ENCODE data around the gene IRGQ. TPM values are rescaled to one million over a fixed set of nuclear protein-coding genes. Genes with fewer than 3 reads are reported as not detected.

Gene IRGQ
- total RNA-seq, 1 experiment from 2014 or later = 38.1 TPM

DNA sequence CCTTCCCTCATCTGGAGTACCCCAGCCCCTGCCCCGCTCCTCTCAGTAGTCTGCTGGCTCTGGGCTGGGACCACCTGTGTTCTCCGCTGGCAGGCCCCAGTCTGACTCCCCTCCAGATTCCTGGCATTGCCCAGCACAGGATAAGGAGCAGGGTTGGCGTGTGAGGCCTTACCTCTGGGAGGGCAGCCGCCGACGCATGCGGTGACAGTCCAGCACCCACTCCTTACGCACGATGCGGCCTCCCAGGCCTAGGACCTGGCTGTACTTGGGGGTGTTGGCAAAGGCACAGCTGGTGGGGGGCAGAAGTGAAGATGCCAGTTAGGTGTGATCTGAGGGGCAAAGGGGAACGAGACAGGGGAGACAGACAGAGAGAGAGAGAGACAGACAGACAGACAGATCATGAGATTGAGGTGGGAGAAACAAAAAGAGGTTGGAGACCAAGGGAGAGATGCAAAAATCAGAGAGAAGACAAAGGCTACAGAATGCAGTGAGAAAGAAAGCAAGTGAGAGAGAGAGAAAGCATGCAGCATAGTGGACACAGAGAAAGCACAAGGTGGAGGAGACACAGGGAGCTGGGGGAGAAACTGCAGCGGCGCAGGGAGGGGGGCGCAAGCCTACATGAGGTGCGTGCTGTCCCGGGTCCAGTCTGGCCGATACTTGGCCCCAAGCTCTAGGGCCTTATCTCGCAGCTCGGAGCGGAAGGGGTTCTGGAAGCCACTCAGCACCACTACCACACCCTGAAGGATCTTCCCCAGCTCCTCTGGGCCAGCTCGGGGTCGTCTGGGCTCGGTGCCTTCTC, 44.3 kb downstream of the IRGQ start (continued):
- TF ChIP-seq, protein P1, sequence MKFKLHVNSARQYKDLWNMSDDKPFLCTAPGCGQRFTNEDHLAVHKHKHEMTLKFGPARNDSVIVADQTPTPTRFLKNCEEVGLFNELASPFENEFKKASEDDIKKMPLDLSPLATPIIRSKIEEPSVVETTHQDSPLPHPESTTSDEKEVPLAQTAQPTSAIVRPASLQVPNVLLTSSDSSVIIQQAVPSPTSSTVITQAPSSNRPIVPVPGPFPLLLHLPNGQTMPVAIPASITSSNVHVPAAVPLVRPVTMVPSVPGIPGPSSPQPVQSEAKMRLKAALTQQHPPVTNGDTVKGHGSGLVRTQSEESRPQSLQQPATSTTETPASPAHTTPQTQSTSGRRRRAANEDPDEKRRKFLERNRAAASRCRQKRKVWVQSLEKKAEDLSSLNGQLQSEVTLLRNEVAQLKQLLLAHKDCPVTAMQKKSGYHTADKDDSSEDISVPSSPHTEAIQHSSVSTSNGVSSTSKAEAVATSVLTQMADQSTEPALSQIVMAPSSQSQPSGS (CRISPR knock-in tag; IDR thresholded peaks at IDR 0.05; ENCODE audit: borderline replicate concordance, low read depth) = no peak
- no peak for TF ChIP-seq MXD4 (CRISPR knock-in tag; IDR thresholded peaks at IDR 0.05; ENCODE audit: borderline replicate concordance)

GRCh38 chr19:43548706-43549105, 47.2 kb downstream of the IRGQ start:
- H3K4me1 Mint-ChIP-seq = no peaks in the 10 kb centered on the region
- DNase-seq (ENCODE audit: low spot score) = no peak
- H3K27ac Mint-ChIP-seq = no peak overlapping the region
- POLR2A ChIA-PET = no interaction called here
- no peaks in the 10 kb centered on the region for H3K9me3 Mint-ChIP-seq
- H3K27me3 Mint-ChIP-seq (ENCODE audit: low read depth) = no peaks in the 10 kb centered on the region
- H3K4me3 Mint-ChIP-seq = no peak overlapping the region
- ATAC-seq = no peak
- TF ChIP-seq HMGXB4 (CRISPR knock-in tag; IDR thresholded peaks at IDR 0.05) (no peak), GABPB1 (CRISPR knock-in tag; IDR thresholded peaks at IDR 0.05) (no peak), FOXJ3 (CRISPR knock-in tag; IDR thresholded peaks at IDR 0.05; ENCODE audit: borderline replicate concordance) (no peak), ZBTB21 (CRISPR knock-in tag; IDR thresholded peaks at IDR 0.05; ENCODE audit: borderline replicate concordance) (no peak), ZNF281 (CRISPR knock-in tag; IDR thresholded peaks at IDR 0.05) (no peak), MYBL2 (CRISPR knock-in tag; IDR thresholded peaks at IDR 0.05) (no peak), CBFB (CRISPR knock-in tag; IDR thresholded peaks at IDR 0.05; ENCODE audit: low read depth) (no peak), E2F4 (CRISPR knock-in tag; IDR thresholded peaks at IDR 0.05; ENCODE audit: borderline replicate concordance, low read depth) (no peak), PRDM15 (CRISPR knock-in tag; IDR thresholded peaks at IDR 0.05) (no peak), ETV6 (CRISPR knock-in tag; IDR thresholded peaks at IDR 0.05) (no peak), ZNF416 (CRISPR knock-in tag; IDR thresholded peaks at IDR 0.05) (no peak), TEAD1 (CRISPR knock-in tag; IDR thresholded peaks at IDR 0.05) (no peak), USF2 (CRISPR knock-in tag; IDR thresholded peaks at IDR 0.05) (no peak), NR3C1 (CRISPR knock-in tag; conservative IDR thresholded peaks at IDR 0.05; ENCODE audit: low read depth) (no peak), TEAD4 (CRISPR knock-in tag; IDR thresholded peaks at IDR 0.05) (no peak), ZNF396 (CRISPR knock-in tag; IDR thresholded peaks at IDR 0.05; ENCODE audit: borderline replicate concordance) (no peak)
- TF ChIP-seq, protein P2, sequence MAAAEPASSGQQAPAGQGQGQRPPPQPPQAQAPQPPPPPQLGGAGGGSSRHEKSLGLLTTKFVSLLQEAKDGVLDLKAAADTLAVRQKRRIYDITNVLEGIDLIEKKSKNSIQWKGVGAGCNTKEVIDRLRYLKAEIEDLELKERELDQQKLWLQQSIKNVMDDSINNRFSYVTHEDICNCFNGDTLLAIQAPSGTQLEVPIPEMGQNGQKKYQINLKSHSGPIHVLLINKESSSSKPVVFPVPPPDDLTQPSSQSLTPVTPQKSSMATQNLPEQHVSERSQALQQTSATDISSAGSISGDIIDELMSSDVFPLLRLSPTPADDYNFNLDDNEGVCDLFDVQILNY (CRISPR knock-in tag; IDR thresholded peaks at IDR 0.05) = no peak
- TF ChIP-seq, protein P3, sequence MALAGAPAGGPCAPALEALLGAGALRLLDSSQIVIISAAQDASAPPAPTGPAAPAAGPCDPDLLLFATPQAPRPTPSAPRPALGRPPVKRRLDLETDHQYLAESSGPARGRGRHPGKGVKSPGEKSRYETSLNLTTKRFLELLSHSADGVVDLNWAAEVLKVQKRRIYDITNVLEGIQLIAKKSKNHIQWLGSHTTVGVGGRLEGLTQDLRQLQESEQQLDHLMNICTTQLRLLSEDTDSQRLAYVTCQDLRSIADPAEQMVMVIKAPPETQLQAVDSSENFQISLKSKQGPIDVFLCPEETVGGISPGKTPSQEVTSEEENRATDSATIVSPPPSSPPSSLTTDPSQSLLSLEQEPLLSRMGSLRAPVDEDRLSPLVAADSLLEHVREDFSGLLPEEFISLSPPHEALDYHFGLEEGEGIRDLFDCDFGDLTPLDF (CRISPR knock-in tag; IDR thresholded peaks at IDR 0.05) = no peak
- H3K36me3 Mint-ChIP-seq = peaks cover 38% of the 10 kb centered on the region
- CTCF ChIA-PET = interaction anchor here (1.0 kb wide), 1 partner anchor 78 kb away, joined by 3 read pairs; no protein-coding TSS in a partner anchor

All from WTC11 (cell line).